Skeletal muscle tissue (tissue), 4 donors: ENCODE measurements around the gene HDHD5. TPM values are rescaled to one million over a fixed set of nuclear protein-coding genes. Genes with fewer than 3 reads are reported as not detected.

ENCODE experiments used
- H3K27ac ChIP-seq: one replicate; pipeline ENCODE4 v1.7.0; 2013; ENCODE audit warnings: mild to moderate bottlenecking, low read depth, low read length, inconsistent platforms
- H3K27me3 ChIP-seq, 3 donors: one replicate each; pipeline ENCODE4 v1.7.0; 2013; ENCODE audit warnings: low read length in 3 of 3; ENCODE audit not compliant: control insufficient read depth in 3 of 3, insufficient read depth in 3 of 3
- H3K36me3 ChIP-seq, 3 donors: one replicate each; pipeline ENCODE4 v1.7.0; 2013; ENCODE audit warnings: low read length in 3 of 3; ENCODE audit not compliant: control insufficient read depth in 3 of 3, insufficient read depth in 3 of 3
- H3K4me1 ChIP-seq, 3 donors: one replicate each; pipeline ENCODE4 v1.7.0; 2013; ENCODE audit warnings: low read length in 3 of 3, mild to moderate bottlenecking in 3 of 3; ENCODE audit not compliant: control insufficient read depth in 3 of 3, insufficient read depth in 3 of 3
- H3K4me3 ChIP-seq, 3 donors: one replicate each; pipeline ENCODE4 v1.7.0; 2013; ENCODE audit warnings: low read length in 3 of 3
- H3K9ac ChIP-seq, 3 donors: one replicate each; pipeline ENCODE4 v1.7.0; 2013; ENCODE audit warnings: low read length in 3 of 3, mild to moderate bottlenecking in 3 of 3, moderate library complexity in 2 of 3, low read depth in 1 of 3
- H3K9me3 ChIP-seq, 3 donors: one replicate each; pipeline ENCODE4 v1.7.0; 2013; ENCODE audit warnings: low read length in 3 of 3; ENCODE audit not compliant: control insufficient read depth in 3 of 3
- total RNA-seq: library from RNA; depleted of rRNA; stranded (reverse); fragments of >200 nt; gene quantifications from one replicate; pipeline ENCODE4 v1.2.3, GENCODE V29; 2014
- donor health status: Osteomylitis.

HDHD5 gene
- total RNA-seq, 1 donor from 2014 or later = 42.8 TPM

DNA sequence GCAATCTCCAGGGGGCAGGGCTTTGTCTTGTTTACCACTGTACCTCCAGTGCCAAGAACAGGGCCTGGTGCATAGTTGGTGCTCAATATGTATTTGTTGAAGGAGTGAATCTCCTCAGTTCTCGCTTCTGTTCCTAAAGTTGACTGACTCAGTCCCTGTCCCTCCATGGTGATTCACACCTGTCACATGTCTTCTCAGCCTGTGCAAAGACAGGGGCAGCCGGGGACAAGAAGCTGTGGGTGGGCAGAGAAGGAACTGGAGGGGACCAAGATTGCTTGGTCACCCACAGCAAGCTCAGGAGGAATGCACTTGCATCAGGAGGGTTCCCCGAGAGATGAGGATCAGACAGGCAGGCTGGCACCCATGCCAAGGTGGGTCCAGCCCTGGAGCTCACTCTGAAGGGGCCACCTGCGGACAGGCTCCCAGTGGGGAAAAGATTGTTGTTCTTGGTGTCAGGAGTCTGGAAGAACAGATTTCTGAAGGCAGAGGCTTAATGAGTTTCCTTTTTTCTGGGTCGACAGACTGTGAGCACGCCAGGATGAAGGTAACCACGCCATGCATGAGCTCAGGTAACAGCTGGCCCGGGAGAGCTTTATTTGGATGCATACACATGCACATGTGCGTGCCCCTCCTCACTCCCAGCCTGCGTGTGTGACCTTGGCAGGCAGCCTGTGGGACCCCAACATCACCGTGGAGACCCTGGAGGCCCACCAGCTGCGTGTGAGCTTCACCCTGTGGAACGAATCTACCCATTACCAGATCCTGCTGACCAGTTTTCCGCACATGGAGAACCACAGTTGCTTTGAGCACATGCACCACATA is 57.4 kb downstream of the HDHD5 start:
- H3K27ac ChIP-seq = no peak overlapping the region
- no peak overlapping the region for H3K4me3 ChIP-seq
- no peaks in the 10 kb centered on the region for H3K27me3 ChIP-seq
- no peaks in the 10 kb centered on the region for H3K9me3 ChIP-seq
- H3K9ac ChIP-seq = no peak overlapping the region
- H3K4me1 ChIP-seq = no peaks in the 10 kb centered on the region
- H3K36me3 ChIP-seq = peaks cover 23 to 60% (median 46%) of the 10 kb centered on the region in 3 donors

DNA sequence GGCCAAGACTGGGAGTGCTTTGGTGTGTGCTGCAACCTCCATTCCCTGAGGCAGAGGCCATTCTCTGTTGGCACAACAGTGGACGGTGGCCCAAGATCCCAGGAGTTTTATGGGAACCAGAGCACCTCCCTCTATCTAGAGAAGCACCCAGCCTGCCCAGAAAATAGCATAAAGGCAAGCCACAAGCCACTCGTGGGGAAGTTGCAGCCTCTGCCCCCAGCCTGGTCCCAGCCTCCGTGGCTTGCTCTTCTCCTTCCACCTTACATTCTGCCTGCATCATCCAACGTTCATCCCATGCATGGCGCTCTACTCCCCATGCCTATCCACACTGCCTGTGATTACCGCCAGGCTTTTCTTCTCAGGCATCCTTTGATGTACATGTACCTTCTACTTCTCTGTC is 58.5 kb downstream of the HDHD5 start:
- Histone ChIP-seq H3K9ac (no peak overlapping the region), H3K4me3 (no peak overlapping the region), H3K27ac (no peak overlapping the region), H3K36me3 (peaks cover 23 to 57% (median 43%) of the 10 kb centered on the region in 3 donors), H3K9me3 (no peaks in the 10 kb centered on the region), H3K27me3 (no peaks in the 10 kb centered on the region), H3K4me1 (no peaks in the 10 kb centered on the region)

DNA sequence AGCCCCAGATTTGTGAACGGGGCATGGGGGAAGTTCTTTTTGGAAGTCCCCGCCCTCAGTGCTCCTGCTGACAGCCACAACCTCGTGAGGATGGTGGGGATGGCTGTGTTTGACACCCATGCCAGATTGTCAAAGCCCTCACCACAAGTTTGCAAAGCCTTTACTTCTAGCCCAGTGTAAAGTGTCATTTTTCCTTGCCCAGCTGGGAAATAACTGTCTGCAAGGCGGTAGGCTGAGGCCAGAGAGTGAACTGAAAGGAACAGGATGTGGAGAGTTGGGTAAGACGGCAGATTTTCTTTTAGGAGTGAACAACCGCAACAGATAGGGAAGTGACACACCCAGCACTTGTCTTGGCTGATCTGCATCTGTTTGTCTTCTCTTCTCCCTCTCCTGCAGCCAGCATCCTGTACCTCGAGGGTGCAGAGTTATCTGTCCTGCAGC is 60.7 kb downstream of the HDHD5 start:
- no peak overlapping the region for H3K9ac ChIP-seq
- no peaks in the 10 kb centered on the region for H3K4me1 ChIP-seq
- no peak overlapping the region for H3K4me3 ChIP-seq
- no peak overlapping the region for H3K27ac ChIP-seq
- peaks cover 20 to 50% (median 38%) of the 10 kb centered on the region in 3 donors for H3K36me3 ChIP-seq
- no peaks in the 10 kb centered on the region for H3K27me3 ChIP-seq
- H3K9me3 ChIP-seq = no peaks in the 10 kb centered on the region

DNA sequence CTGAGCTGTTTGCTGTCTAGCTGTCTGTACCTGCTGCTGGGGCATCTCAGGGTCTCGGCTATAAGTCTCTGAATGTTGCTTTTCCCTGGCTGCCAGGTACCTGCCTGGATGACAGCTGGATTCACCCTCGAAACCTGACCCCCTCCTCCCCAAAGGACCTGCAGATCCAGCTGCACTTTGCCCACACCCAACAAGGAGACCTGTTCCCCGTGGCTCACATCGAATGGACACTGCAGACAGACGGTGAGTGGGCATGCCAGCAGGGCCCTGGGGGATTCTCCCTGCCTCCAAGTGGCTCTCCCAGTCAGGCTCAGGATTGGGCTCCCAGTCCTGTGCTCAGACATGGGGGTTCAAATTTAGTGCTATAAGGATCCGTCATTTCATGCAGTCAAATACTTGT is 61.4 kb downstream of the HDHD5 start:
- Histone ChIP-seq H3K27me3 (no peaks in the 10 kb centered on the region), H3K9me3 (no peaks in the 10 kb centered on the region), H3K36me3 (peaks cover 18 to 45% (median 33%) of the 10 kb centered on the region in 3 donors), H3K4me1 (no peaks in the 10 kb centered on the region), H3K4me3 (no peak overlapping the region), H3K27ac (no peak overlapping the region), H3K9ac (no peak overlapping the region)

DNA sequence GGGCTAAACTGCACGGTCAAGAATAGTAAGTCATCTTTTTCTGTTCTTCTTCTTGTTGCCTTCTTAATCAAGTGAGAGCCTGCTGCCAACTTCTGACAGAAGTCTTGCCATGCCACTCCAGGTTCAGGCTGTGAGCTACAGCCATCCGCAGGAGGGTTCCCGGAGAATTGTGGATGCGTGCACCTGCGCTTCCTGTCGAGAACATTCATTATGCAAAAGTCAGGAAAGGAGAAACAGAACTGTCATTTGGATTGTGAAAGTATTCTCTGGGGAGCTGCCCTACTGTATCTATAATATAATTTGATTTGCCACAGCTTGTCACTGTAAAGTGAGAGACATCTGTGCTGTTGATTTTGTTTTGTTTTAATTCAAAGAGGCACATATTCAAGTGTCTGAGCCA is 62.0 kb downstream of the HDHD5 start:
- no peak overlapping the region for H3K27ac ChIP-seq
- H3K9me3 ChIP-seq = no peaks in the 10 kb centered on the region
- no peak overlapping the region for H3K9ac ChIP-seq
- H3K36me3 ChIP-seq = peaks cover 14 to 40% (median 28%) of the 10 kb centered on the region in 3 donors
- no peaks in the 10 kb centered on the region for H3K27me3 ChIP-seq
- H3K4me3 ChIP-seq = no peak overlapping the region
- H3K4me1 ChIP-seq = no peaks in the 10 kb centered on the region

DNA sequence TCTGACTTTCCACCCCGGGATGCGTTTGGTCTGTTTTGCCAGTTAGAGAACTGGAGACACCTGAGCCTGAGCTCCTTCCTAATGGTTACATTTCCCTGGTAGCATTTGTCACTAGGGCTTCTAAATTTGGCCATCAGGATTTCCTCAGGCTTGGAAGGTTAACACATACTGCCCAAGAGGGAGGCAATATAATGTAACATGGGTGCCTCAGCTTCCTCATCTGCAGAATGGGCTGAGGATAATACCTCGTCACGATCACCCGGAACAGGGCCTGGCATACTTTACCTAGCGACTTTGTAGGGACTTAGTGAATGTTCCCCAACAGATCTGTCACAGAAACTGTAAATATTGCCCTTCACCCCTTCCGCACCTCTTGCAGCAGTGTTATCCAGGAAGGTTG is 63.0 kb downstream of the HDHD5 start:
- Histone ChIP-seq H3K9me3 (no peaks in the 10 kb centered on the region), H3K4me1 (no peaks in the 10 kb centered on the region), H3K27ac (no peak overlapping the region), H3K9ac (no peak overlapping the region), H3K4me3 (no peak overlapping the region), H3K27me3 (no peaks in the 10 kb centered on the region), H3K36me3 (peaks cover 9 to 32% (median 19%) of the 10 kb centered on the region in 3 donors)

DNA sequence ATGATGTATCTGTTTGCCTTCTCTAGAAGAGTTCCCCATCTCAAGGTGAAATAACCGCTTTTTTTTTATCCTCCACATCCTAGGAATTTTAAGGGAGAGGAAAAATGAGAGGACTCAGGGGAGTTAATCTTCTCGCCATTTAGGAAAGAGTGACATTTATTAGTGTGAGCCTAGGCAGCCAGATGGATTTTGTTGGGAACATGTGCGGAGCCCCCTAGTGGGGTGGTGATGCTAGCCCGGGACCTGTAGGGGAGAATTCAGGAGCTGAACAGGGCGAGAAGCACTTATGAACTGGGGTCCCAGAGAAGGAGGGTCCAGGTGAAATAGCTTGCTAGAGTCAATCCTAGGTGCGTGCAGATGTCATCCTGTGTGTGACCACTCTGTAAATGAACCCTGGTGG is 63.5 kb downstream of the HDHD5 start:
- H3K9me3 ChIP-seq = no peaks in the 10 kb centered on the region
- H3K9ac ChIP-seq = no peak overlapping the region
- no peaks in the 10 kb centered on the region for H3K27me3 ChIP-seq
- H3K36me3 ChIP-seq = peaks cover 7 to 27% (median 15%) of the 10 kb centered on the region in 3 donors
- no peak overlapping the region for H3K4me3 ChIP-seq
- H3K4me1 ChIP-seq = no peaks in the 10 kb centered on the region
- H3K27ac ChIP-seq = no peak overlapping the region

DNA sequence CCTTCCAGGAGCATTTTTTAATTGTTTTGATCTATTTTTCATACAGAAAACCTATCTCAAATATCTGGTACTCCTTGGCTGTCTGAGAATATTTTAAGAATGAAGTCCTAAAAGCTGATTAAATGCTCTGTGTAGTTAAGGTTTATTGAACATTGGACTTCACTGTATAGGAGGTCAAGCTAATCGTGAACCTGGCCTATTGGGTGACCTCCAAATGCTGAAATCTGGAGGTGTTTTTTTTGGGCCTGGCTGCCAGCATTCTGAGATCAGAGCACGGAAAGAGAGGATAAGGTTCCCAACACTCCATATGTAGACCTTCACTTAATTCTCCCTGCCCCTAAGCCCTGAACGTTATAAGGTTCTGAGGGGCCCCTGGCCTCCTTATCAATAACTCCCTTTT is 66.0 kb downstream of the HDHD5 start:
- no peaks in the 10 kb centered on the region for H3K4me1 ChIP-seq
- H3K9ac ChIP-seq = no peak overlapping the region
- H3K9me3 ChIP-seq = no peaks in the 10 kb centered on the region
- H3K36me3 ChIP-seq = peaks cover 0 to 8% (median 2%) of the 10 kb centered on the region in 3 donors
- H3K27me3 ChIP-seq = no peaks in the 10 kb centered on the region
- no peak overlapping the region for H3K27ac ChIP-seq
- H3K4me3 ChIP-seq = no peak overlapping the region

DNA sequence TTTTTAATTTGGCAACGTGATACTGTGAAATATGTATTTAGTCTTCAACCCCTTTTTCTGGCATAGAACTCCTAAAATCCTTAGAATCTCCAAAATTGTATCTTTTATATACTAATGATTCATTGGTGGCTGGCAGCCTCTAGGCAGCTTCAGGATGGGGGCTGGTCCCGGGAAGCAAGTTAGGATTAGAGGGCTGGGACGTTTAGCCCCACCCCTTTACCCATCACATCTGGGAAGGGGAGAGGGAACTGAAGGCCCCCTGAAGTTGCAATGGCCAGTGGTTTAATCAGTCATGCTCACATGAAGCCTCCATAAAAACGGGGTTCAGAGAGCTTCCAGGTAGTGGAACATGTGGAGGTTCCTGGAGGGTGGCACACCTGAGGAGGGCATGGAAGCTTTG is 67.2 kb downstream of the HDHD5 start:
- H3K4me1 ChIP-seq = peaks cover 1 to 4% (median 3%) of the 10 kb centered on the region in 3 donors
- no peaks in the 10 kb centered on the region for H3K36me3 ChIP-seq
- H3K4me3 ChIP-seq = no peak overlapping the region
- no peaks in the 10 kb centered on the region for H3K9me3 ChIP-seq
- no peak overlapping the region for H3K27ac ChIP-seq
- peaks cover 0 to under 1% (median 0%) of the 10 kb centered on the region in 3 donors for H3K27me3 ChIP-seq
- no peak overlapping the region for H3K9ac ChIP-seq

DNA sequence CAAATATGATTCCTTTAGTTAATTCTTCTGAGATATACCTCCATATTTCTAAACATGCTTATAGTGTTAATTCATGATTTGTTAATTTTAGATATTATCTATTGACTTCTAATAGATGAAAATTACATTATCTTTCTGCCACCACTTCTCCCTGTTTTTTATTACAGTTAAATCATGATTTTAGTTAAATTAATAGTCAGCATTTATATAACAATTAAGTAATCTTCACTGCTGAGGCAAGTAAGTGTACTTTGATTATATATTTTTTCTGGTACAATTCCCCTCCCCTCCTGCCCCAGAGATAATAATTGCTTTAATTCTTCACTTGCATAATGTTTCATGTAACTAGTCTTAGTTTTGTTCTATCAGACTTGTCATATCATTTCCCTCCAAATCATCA is 68.5 kb downstream of the HDHD5 start:
- Histone ChIP-seq H3K27me3 (peaks cover 0 to 8% (median 4%) of the 10 kb centered on the region in 3 donors), H3K4me1 (peaks cover 3 to 8% (median 4%) of the 10 kb centered on the region in 3 donors), H3K36me3 (no peaks in the 10 kb centered on the region), H3K4me3 (no peak overlapping the region), H3K27ac (no peak overlapping the region), H3K9ac (no peak overlapping the region), H3K9me3 (no peaks in the 10 kb centered on the region)
